CD4-positive, alpha-beta T cell treated with Interleukin-21 for 1 hour (primary cell): ENCODE data around the gene NKX1-1.
"Not testable (repeated sequence)": the region's sequence is repeated elsewhere in the genome, so short reads cannot be mapped to it uniquely, and the experiment has no call there.

Experiments used
- DNase-seq: peaks from one replicate; pipeline ENCODE4 v3.0.0-alpha.2; 2020

Gene NKX1-1

DNA sequence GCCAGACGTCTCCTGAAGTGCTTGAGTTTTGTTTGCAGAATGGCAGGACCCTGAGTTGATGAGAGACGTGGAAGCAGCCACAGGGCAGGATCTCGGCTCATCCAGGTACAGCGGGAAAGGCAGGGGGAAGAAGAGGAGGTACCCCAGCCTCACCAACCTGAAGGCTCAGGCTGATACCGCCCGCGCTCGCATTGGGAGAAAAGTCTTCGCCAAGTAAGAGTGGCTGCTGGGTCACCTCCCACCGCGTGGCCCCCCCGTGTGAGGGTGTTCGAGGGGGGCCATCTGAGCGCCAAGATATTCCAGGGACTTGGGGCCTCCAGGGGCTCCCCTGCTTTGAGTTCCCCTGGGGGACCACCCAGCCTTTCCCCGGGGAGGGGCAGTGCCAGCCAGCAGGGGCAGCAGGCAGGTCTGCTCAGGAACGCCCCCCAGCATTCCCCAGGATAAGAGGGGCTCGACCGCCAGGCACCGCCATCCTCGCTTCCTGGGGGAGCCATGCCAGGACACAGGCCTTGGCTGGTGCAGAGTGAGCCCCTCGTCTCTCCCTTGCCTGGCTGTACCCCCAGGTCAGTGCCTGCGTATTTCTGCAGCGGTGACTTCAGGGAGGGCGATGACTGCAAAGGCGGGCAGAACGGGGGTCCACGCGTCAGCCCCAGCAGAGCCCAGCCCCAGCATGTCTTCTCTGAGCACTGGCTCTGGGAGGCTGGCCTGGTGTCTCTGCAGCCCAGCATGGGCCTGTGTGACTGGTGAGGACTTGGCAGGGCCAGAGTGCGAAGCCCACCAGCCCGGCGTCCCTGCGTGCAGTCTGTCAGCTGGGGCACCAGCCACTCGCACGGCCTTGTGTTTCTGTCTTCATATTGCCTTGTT is 22.3 kb downstream of the NKX1-1 start:
- DNase-seq: no peak

DNA sequence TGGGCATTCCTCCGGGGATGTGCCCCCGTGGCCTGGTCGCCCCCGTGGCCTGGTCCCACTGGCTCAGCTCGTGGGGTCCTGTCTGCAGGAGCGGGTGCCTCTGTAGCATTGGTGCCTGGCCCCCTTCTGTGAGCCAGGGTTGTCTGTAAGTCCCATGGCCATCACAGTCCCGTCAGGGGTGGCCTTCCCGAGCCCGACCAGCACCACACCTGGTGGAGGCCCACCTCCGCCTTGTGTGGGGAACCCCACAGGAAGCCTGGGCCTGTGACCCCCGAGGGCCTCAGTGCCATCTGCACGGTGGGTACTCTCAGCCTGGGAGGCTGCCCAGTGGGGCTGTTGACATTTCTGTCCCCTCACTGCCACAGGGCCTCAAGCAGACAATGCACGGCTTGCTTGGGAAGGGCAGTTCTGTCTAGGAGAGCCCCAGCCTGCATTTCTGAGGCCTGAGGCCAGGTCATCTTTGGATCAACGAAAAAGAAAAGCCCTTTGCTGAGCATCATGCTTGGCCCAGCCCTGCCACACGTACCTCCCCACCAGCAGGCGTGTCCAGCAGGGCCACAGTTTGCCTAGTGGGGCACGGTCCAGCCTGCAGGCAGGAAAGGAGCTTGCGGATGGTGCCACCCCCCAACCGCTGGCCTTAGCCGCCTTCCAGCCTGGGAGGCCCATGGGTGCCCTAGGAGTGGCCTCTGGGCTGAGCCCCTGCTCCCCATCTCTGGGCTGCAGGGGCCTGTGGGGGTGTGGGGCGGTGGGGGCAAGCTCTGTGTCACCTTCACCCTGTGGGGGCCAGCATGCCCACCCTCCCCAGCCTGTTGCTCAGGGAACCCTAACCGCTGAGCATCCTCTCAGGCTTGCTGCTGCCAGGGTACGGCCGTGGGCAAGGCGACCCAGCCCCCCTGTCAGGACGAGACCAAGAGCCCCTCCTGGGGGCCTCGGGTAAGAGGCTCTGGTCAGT is 23.2 kb downstream of the NKX1-1 start:
- no peak for DNase-seq

DNA sequence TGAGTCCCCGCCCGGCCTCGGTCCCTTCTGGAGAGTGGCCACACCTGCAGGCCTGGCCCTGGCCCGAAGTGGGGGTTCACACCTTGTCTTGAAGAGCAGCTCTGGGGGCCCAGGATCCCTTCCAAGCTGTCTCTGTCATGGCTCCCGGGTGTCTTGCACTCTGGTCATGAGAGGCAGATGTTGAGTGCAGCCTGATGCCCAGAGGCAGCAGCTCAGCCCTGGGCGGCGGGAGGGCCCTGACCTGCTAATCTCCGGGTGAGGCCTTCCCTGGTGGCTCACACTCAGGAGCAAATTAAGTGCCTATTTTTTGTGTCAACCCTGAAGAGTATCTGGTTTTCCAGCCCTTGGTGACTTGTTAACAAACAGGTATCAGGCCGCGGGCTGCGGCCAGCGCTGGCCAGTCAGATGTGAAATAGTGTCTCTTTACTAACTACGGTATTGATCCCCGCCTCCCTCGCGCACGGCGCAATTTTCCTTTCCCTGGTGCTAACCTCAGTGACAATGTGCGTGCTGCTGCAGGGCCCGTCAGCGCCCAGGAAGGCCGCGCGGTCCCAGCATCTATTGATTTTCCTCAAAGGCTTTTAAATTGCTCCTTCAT is 24.2 kb downstream of the NKX1-1 start:
- no peak for DNase-seq

DNA sequence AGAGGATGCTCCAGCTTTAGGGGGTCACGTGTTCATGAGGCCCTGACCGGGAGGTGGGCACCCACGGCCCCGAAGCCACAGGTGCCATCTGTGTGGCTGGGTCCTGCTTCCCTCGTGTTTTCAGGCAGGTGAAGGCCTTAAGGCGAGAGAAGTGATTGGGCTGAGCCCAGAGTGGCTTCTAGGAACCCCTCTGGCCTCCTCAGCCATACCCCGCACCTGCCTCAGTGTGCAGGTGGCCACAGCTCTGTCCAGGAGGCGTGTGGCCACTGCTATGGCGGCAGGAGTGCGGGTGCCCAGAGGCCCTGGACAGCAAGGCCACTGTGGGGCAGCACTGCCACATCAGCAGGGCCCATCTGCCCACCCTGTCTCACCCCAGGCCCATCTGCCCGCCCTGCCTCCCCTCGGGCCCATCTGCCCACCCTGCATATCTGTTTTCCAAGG is 25.0 kb downstream of the NKX1-1 start:
- no peak for DNase-seq

DNA sequence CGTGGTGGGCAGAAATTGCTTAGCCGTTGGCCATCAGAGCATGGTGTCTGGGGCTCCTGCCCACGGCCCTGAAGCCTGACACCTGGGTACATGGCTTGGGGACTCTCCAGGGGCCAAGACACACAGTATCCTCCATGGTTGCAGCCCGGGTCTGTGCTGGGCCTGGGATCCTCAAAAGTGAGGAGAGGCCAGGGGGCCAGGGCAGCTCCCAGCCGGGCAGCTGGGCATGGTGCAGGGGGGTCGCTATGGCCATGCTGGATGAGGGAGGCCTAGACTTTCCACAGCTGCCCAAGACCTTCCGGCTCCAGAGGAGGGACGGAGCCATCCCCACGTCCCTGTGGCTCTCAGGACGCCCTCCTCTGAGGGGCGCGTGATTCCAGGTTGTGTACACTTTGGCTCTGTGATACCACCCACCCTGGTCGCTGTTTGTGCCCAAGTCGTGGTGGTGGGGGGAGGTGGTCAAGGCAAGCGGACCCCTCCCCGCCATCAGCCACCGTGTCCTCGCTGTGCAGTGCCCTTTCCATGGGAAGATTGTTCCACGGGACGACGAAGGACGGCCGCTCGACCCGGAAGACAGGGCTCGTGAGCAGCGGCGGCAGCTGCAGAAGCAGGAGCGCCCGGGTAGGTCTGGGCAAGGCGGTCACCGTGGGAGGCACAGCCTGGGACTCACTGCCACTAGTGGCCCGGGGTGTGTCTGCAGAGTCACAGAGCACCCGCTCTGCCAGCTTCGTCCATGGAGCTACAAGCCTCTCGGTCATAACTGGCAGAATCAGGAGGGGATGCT is 25.7 kb downstream of the NKX1-1 start:
- no peak for DNase-seq

DNA sequence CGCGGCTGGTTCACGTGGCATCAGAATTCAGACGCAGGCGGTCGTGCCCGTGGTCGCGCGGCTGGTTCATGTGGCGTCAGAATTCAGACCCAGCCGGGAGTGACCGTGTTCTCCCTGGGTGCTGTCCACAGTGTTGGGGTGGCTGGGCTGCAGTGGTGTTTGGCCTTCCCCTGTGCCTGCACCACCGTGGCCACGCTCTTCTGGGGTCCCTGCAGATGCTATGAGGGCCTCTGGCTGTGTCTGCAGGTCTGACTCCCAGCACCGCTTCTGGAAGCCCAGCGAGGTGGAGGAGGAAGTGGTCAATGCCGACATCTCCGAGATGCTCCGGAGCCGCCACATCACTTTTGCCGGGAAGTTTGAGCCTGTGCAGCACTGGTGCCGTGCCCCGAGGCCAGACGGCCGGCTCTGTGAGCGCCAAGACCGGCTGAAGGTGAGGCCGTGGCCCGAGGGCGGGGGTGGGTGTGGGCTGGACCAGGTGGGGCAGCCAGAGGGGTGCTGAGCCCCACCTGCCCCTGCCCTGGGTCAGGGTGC is 26.4 kb downstream of the NKX1-1 start:
- no peak for DNase-seq

DNA sequence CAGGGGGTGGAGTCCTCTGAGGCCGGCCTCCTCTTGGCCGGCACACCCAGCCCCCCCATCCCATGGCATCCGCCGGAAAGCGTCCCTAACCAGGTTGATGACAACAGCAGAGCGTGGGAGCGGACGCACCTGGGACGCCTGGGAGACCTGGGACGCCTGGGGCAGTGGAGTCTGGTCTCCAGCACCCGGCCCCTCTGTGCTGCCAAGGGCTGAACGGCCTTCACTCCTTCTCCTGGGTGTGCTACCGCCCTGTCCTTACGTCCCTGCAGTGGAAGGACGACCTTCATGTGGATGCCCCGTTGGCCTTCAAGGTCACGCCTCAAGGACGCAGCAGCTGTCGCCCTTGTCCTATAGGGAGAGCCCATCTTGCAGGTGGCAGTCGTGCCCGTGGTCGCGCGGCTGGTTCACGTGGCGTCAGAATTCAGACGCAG is 26.9 kb downstream of the NKX1-1 start:
- no peak for DNase-seq

DNA sequence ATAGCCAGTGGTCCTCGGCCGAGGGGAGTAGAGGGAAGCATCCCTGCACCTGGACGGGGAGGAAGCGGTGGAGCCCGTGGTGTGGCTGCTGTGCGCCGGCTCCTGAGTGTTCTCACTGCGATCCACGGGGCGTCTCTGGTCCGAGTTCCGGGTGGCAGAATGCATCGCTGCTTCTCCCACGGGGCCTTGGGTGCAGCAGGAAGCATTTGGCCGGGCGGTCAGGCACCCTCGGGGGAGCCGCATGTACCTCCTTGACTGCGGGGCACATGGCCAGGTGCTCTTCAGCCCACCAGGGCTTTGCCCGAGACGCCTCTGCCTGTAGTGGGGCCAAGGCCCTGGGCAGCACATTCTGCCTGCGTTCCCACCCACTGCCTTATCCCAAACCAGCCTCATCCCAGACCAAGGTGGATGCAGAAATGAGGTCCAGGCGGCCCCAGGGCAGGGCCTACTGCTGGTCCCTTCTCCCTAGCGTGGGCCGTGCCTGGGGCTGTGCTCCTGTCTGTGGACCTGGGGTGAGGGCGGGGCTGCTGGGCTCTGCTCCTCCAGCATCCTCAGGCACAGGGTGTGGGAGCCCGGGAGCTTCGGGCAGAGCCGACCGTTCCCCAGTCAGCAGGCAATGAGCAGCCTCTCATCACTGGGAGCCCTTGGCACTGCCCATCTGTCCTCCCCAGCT is 27.5 kb downstream of the NKX1-1 start:
- no peak for DNase-seq

DNA sequence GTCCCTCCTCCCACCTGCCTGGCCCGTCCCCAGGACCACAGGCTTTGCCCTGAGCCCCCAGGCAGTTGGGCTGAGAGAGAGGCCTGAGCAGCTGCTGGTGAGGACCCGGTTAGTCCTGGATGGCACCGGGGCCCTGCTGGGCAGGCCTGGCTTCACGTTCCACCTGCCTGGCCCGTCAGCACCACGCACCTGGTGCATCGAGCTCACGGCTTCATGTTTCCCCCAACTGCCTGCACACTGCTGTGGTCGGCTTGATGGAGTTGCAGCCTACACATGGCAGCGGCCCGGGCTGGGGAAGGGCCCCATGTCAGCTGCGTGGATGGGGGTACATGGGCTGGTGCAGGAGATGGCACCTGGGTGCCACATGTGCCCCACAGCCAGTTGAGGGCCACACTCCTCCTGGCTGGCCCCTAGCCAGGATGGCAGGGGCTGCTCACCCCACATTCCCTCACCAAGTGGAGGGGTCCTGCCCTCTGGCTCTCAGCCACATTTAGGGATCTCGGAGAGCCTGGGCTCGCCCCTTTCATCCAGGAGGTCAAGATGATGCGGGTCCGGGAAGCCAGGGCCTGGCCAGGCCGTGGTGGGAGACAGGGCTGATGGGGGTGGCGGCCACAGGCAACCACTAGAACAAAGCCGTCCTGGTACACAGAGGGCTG is 28.5 kb downstream of the NKX1-1 start:
- no peak for DNase-seq

DNA sequence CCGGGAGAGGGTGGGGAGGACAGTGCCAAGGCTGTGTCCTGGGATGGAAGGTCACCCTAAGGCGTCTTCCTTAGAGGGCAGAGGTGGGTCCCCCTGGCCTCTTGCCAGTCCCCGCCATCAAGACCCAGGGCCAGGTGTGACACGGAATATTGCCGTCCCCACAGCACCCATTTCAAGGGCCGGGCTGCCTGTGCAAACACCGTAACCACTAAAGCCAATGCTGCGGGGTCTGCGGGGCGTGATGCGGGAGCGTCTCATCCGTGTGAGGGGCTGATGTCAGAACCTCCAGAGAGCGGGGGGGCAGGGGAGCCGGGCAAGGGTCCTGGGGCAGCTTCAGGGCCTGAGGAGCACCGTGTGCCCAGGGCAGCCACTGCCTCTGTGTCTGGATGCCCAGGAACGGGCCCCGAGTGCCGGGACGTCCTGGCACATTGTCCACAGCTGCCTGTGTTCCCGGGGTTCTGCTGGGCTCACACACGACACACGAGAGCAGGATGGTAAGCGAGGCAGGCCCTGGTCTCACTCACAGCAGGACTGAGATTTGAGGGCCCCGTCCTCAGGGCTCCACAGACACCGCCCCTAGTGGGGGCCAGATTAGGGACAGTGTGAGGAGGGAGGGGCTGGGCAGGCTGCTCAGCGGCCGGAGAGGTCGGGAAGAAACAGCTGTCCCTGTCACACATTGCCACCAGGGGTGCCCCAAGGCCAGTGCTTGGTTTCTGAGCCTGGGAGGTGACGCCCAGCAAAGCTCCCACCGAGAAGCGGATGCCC is 29.2 kb downstream of the NKX1-1 start:
- DNase-seq: no peak

DNA sequence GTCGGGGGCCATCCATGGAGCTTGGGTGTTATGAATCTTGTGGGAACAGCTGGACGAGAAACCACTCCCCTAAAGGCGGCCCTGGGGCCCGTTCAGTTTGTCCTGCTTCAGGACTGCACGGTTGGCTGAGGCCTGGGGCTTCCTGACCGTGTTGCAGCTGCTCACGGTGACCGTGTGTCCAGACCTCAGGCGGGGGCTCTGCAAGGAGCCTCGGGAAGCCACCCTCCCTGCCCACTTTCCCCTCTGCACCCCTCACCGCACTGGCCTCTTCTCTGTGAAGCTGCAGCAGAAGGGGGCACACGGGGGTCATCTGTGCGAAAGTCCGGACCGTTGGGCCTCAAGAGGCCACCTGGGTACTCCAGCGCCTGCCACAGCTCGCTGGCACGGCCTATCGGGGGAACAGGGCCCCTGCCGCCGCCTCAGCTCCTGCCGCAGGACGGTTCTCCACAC is 29.8 kb downstream of the NKX1-1 start:
- no peak for DNase-seq

DNA sequence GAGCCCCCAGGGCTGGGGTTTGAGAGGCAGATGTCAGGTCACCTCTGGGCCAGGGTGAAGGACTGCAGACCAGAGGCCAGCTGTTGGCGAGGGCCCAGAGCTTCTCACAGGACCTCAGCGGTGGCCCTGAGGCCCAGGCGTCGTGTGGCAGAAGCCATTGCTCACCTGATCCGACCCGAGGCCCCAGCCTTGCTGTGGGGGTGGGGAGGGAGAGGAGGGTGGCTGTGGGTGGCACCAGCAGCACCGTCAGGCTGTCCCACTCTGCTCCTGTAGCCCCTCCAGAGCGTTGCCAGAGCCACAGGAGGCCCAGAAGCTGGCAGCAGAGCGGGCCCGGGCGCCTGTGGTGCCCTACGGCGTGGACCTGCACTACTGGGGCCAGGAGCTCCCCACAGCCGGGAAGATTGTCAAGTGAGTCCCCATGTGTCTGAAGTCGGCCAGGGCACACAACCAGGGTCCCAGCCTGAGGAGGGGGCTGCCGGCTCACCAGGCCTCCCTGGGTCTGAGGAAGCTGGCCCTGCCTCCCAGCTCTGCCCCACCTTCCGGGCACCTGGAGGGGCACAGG is 30.4 kb downstream of the NKX1-1 start:
- no peak for DNase-seq

DNA sequence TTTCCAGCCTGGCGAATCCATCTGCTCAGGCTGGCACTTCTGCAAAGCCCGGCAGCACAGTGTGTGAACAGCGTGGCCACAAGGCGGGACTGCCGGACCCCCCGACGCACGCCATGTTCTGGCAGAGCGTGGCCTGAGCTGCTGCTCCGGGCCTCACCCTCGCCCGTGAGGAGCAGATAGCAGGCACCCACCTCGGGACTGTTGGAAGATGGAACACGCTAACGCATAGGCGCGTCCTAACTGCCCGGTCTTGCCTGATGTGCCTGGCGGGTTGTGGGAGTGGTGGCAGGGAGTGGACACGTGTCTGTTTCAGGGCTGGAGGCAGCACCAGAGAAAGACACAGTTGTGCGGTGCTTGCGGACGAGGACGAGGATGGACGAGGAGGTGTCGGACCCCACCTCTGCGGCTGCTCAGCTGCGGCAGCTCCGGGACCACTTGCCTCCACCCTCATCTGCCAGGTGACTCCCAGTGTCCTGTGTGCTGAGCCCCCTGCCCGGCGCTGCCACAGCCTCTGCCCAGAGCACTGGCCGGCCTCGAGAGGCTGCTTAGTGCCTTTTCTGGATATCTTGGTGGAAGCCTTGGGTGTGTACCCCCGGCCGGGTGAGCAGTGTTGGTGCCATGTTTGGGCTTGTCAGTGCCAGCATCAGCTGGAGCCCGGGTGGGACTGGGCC is 31.1 kb downstream of the NKX1-1 start:
- no peak for DNase-seq

DNA sequence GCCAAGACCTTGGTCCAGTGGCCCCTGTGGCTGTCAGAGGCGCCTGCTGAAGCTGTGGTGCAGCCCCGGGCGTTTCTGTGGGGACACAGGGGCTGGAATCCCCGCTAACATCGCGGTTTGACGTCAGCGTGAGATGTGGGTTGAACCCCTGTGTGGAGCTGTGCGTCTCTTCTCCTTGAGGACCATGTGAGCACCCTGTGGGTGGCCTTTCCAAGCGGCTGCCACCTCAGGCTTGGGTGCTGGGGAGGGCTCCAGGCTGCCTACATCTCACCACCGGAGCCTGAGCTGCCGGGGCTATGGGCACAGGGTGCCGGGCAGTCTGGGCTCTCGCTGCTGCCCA is 31.6 kb downstream of the NKX1-1 start:
- no peak for DNase-seq

DNA sequence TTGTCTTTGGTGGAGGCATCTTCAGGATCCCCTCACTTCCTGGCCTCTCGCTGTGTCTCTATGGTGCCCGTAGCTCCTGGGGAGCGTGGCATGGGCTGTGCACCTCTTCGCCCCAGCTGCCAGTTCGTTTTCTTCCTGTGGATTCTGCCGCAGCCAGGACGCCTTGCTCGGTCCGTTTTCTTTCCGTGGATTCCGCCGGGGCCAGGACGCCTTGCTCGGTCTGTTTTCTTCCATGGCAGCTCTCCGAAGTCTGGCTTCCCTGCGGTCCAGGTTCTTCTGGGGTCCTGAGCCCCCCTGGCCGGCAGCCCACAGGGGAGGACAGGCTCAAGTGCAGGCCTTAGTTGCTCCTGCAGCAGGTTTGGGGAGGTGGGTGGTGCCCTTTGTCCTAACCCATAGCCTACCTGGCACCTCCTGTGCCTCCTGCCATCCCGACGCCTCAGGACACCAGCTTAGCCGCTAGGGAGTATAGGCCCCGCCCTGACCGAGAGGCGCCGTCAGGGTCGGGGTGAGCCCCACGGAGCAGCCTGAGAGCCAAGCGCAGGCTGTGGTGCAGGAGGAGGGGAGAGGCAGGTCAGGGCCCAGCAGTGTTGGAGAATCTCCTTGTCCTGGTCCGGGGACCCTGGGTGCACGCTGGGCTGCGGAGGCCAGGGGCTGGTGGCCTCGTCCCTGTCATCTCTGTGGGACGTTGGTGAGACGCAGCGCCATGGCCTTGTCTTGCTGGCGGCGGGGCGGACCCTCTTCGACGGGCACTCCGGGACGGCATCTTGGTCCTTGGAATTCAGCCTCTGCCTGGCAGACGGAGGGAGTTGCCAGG is 32.1 kb downstream of the NKX1-1 start:
- DNase-seq: no peak

DNA sequence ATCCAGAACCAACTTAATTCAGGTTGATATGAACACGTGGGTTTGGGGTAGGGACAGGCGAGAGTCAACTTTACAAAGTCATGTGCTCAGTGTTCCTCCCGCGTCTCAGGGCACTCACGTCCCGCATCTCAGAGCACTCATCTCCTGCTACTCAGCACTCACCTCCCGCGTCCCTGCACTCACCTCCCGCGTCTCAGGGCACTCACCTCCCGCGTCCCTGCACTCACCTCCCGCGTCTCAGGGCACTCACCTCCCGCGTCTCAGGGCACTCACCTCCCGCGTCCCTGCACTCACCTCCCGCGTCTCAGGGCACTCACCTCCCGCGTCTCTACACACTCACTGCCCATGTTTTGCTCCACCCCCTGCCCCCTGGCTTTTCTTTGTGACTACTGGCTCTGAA is 33.7 kb downstream of the NKX1-1 start:
- DNase-seq: not testable (repeated sequence)

DNA sequence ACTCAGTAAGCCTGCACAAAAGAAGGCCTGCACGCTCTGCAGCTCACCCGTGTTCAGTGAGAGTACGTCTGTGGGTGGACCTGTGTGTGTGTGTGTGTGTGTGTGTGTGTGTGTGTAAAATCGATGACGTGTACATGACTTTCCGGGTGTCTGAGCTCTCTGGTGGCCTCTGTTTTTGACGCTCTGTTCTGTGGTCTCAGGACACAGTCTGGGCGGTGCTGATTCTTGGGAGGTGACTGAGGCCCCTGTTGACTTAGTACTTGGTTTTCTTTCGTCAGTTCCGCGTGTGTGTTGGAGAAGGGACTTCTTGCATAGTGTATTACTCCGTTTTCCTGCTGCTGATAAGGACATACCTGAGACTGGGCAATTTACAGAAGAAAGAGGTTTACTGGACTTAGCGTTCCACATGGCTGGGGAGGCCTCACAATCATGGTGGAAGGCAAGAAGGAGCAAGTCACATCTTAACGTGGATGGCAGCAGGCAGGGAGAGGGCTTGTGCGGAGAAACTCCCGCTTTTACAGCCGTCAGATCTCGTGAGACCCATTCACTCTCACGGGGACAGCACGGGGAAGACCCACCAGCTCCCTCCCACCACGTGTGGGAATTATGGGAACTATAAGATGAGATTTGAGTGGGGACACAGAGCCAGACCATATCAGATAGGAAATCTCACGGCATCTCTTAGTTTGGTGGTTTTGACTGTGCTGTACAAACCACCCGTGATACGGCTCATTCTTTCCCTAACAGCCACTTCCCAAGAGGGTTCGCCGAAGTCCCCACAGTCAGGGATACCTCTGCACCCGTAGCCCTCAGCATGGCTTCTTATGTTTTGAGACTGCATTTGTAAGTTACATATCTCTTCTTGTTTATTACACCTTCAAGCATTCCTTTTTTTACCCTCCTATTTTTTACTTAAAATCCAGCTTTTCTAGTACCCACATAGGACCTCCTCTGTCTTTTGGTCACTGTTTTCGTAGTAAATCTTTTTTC is 34.8 kb downstream of the NKX1-1 start:
- DNase-seq: no peak
